ENCODE measurements around the gene HYAL3. TPM values are rescaled to one million over a fixed set of nuclear protein-coding genes. Genes with fewer than 3 reads are reported as not detected.

The HYAL3 gene
- total and polyA plus RNA-seq, 7 donors, result 0.60 to 8.3 (median 3.3) TPM

DNA sequence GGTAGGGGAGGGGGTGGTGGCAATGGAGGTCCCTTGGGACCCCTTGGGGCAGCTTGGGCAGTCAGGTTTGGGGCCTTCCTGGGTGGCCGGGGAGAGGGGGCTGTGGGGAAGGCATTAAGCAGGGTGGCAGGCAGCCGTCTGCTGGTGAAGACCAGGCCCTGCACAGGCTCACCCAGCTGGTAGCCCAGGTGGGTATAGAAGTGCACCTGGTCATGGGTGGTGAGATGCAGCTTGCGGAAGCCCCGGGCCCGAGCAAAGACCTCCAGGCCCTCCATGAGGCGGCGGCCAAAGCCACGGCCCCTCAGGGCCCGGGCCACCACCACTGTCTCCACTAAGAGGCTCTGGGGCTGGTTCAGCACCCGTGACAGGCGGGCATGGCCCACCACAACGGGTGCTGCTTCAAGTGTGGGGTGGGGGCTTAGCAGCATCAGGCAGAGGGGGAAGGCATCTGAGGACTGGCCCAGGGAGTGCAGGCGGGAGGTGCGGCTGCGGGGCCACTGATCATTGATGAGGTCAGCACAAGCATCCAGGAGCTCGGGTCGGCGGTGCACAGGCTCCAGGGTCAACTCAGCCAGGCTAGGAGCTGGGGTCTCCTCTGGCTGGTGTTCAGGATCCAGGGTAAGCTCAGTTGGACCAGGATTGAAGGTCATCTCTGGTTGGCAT lies 2.4 kb downstream of the HYAL3 start:
- Histone ChIP-seq H3K4me1 (peaks cover 4 to 46% (median 36%) of the 10 kb centered on the region in 4 donors), H3K36me3 (no peaks in the 10 kb centered on the region), H3K4me3 (no peak overlapping the region), H3K27me3 (no peaks in the 10 kb centered on the region), H3K9me3 (no peaks in the 10 kb centered on the region), H3K27ac (no peak overlapping the region)
- TF ChIP-seq EP300 (IDR thresholded peaks at IDR 0.05) (no peak), POLR2AphosphoS5 (IDR thresholded peaks at IDR 0.05) (no peak), POLR2A (IDR thresholded peaks at IDR 0.05) (no peak)
- TF ChIP-seq, protein P1, sequence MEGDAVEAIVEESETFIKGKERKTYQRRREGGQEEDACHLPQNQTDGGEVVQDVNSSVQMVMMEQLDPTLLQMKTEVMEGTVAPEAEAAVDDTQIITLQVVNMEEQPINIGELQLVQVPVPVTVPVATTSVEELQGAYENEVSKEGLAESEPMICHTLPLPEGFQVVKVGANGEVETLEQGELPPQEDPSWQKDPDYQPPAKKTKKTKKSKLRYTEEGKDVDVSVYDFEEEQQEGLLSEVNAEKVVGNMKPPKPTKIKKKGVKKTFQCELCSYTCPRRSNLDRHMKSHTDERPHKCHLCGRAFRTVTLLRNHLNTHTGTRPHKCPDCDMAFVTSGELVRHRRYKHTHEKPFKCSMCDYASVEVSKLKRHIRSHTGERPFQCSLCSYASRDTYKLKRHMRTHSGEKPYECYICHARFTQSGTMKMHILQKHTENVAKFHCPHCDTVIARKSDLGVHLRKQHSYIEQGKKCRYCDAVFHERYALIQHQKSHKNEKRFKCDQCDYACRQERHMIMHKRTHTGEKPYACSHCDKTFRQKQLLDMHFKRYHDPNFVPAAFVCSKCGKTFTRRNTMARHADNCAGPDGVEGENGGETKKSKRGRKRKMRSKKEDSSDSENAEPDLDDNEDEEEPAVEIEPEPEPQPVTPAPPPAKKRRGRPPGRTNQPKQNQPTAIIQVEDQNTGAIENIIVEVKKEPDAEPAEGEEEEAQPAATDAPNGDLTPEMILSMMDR (IDR thresholded peaks at IDR 0.05), result no peak
- peak; percentile 68 for DNase-seq
- intact Hi-C loops (cut with DNase I), result no loop called here
- 94% methylated on average over 18 of the region's 18 CpGs for WGBS, 2 donors

DNA sequence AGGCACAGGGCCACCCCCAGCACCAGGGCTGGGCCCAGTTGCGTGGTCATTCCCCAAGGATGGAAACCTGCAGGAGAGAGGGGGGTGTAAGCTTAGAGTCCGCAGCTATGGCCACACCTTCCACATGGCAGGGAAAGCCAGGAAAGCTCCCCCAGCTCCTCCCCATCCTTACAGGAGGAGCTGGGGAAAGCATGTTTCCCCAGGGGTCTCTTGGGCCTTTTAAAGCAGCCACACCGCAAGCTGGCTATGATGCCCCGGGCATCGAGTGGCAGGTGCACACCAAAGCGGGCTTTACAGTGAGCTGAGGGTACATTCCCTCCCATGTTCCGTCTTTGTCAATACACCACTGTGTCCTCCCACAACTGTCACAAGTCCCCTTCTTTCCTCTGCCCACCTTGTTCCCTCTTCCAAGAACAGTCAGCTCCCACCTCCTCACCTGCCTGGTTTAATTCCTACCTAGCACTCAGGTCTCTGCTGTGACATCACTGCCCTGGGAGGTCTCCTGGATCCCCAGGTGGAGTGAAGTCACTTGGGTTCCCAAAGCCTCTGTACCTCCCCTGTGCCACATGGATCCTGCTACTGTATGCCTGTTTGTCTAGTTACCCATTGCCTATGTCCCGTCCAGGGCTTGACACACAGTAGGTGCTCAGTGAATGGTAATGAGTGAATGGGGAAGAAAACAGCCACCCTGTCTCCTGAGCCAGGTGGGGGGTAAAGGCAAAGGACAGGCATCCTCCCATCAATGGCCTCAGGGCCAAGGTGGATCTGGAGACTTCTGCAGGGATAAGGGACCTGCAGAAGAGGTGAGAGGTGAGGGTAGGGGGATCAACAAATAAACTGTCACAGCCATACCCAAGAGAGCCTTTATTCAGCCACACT lies 3.4 kb downstream of the HYAL3 start:
- no peak overlapping the region for H3K27ac ChIP-seq
- peaks cover 4 to 51% (median 41%) of the 10 kb centered on the region in 4 donors for H3K4me1 ChIP-seq
- intact Hi-C loops (cut with DNase I), result no loop called here
- H3K4me3 ChIP-seq, result no peak overlapping the region
- TF ChIP-seq POLR2A (IDR thresholded peaks at IDR 0.05) (no peak), EP300 (IDR thresholded peaks at IDR 0.05) (no peak), POLR2AphosphoS5 (IDR thresholded peaks at IDR 0.05) (no peak)
- TF ChIP-seq, protein P1 (IDR thresholded peaks at IDR 0.05), result no peak
- no peaks in the 10 kb centered on the region for H3K27me3 ChIP-seq
- 91 to 92% methylated on average over 8 of the region's 8 CpGs for WGBS, 2 donors
- DNase-seq, result peak; percentile 60
- no peaks in the 10 kb centered on the region for H3K36me3 ChIP-seq
- no peaks in the 10 kb centered on the region for H3K9me3 ChIP-seq

- no peaks in the 10 kb centered on the region for H3K9me3 ChIP-seq
- TF ChIP-seq, protein P1 (IDR thresholded peaks at IDR 0.05), result no peak
- TF ChIP-seq POLR2AphosphoS5 (IDR thresholded peaks at IDR 0.05) (no peak), EP300 (IDR thresholded peaks at IDR 0.05) (no peak), POLR2A (IDR thresholded peaks at IDR 0.05) (no peak)
- peaks cover 4 to 47% (median 37%) of the 10 kb centered on the region in 4 donors for H3K4me1 ChIP-seq
- H3K27me3 ChIP-seq, result no peaks in the 10 kb centered on the region
- DNase-seq, result peak; percentile 67
- no peak overlapping the region for H3K4me3 ChIP-seq
- no peak overlapping the region for H3K27ac ChIP-seq
- WGBS, 2 donors, result 95% methylated on average over 22 of the region's 22 CpGs
- H3K36me3 ChIP-seq, result peaks cover 1 to 8% (median 5%) of the 10 kb centered on the region in 4 donors
- intact Hi-C loops (cut with DNase I), result no loop called here
Measured at GRCh38 chr3:50294492-50295403, 4.5 kb downstream of the HYAL3 start.

DNA sequence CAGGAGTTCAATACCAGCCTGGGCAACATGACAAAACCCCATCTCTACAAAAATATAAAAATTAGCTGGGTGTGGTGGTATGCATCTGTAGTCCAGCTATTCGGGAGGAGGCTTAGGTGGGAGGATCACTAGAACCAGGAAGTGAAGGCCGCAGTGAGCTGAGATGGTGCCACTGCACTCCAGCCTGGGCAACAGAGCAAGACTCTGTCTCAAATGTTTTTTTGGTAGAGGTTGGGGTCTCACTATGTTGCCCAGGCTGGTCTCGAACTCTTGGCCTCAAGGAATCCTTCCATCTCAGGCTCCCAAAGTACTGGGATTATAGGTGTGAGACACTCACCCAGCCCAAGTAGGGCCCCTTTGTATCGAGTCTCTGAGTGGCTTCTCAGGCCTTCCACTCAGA lies 5.1 kb downstream of the HYAL3 start:
- peaks cover 3 to 46% (median 36%) of the 10 kb centered on the region in 4 donors for H3K4me1 ChIP-seq
- no peak overlapping the region for H3K4me3 ChIP-seq
- intact Hi-C loops (cut with DNase I), result no loop called here
- no peaks in the 10 kb centered on the region for H3K9me3 ChIP-seq
- peak overlapping the region in 2 of 4 donors; percentile 94 to 95 for H3K27ac ChIP-seq
- no peaks in the 10 kb centered on the region for H3K27me3 ChIP-seq
- no peak for TF ChIP-seq POLR2A (IDR thresholded peaks at IDR 0.05)
- no peak for TF ChIP-seq EP300 (IDR thresholded peaks at IDR 0.05)
- TF ChIP-seq, protein P1 (IDR thresholded peaks at IDR 0.05), result no peak
- no peak for TF ChIP-seq POLR2AphosphoS5 (IDR thresholded peaks at IDR 0.05)
- WGBS, 2 donors, result 93 to 94% methylated on average over 4 of the region's 4 CpGs
- DNase-seq, result no peak
- H3K36me3 ChIP-seq, result peaks cover 4 to 15% (median 12%) of the 10 kb centered on the region in 4 donors

Measured in sigmoid colon (tissue), 7 donors.